ENCODE measurements around the gene PRPF6.

PRPF6 gene

DNA sequence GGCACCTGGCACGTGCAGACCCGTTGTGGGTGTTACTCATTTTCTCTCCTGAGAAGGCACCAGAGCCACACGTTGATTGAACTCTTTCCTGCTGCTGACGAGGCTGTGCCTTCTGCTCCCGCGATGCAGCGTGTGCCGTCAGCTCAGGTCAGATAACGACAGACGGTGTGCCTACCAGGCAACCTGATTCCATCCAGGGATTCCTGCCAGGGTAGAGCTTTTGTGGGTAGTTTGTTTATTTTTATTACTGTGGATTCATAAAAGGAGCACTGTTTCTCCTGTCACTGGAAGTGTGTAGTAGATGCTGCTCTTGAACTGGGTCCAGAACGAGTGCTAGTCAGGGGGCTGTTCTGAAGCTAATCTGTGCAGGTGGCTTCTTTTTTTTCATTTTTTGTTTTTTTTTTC is 20.7 kb downstream of the PRPF6 start:
- H3K4me3 ChIP-seq (ENCODE audit: low read depth, low read length) = no peak overlapping the region
- TF ChIP-seq, protein P1, sequence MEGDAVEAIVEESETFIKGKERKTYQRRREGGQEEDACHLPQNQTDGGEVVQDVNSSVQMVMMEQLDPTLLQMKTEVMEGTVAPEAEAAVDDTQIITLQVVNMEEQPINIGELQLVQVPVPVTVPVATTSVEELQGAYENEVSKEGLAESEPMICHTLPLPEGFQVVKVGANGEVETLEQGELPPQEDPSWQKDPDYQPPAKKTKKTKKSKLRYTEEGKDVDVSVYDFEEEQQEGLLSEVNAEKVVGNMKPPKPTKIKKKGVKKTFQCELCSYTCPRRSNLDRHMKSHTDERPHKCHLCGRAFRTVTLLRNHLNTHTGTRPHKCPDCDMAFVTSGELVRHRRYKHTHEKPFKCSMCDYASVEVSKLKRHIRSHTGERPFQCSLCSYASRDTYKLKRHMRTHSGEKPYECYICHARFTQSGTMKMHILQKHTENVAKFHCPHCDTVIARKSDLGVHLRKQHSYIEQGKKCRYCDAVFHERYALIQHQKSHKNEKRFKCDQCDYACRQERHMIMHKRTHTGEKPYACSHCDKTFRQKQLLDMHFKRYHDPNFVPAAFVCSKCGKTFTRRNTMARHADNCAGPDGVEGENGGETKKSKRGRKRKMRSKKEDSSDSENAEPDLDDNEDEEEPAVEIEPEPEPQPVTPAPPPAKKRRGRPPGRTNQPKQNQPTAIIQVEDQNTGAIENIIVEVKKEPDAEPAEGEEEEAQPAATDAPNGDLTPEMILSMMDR (IDR thresholded peaks at IDR 0.05; ENCODE audit: borderline replicate concordance, insufficient read depth, low read depth, low read length) = no peak

DNA sequence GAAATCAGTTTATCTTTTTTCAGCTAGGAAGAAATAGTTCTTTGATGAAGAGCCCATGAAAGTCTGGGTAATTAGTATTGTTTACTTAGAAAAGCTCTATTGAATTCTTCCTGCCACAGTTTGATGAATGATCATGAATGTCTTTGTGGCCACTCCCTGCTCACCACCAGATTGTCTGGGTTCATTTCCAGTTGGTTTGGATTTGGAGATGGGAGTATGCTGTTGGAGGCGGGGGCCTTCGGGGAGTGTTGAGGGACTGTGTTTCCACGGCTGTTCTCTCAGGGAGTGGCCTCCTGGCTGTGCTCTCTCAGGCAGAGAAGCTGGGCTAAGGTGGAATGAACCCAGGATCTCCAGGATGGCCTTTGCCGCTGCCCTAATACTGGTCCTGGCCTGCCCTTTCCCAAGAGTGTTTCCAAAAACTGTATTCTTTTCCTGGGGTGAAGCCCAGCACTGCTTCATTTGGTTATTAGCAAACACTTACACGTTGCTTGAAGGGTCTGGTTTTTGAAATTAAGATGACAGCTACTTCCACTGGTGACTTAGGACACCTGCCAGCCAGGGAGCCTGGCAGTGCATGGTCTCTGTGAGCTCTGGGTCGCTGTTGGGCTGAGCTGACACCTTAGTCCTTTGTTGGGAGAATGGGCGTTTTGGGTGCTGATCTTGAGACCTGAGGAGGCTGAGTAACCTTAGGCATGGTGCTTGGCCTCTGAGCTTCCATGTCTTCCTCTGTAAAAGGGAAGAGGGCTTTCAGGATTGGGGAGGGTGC is 23.2 kb downstream of the PRPF6 start:
- TF ChIP-seq, protein P1 (IDR thresholded peaks at IDR 0.05; ENCODE audit: borderline replicate concordance, insufficient read depth, low read depth, low read length) = no peak
- H3K4me3 ChIP-seq (ENCODE audit: low read depth, low read length) = no peak overlapping the region

DNA sequence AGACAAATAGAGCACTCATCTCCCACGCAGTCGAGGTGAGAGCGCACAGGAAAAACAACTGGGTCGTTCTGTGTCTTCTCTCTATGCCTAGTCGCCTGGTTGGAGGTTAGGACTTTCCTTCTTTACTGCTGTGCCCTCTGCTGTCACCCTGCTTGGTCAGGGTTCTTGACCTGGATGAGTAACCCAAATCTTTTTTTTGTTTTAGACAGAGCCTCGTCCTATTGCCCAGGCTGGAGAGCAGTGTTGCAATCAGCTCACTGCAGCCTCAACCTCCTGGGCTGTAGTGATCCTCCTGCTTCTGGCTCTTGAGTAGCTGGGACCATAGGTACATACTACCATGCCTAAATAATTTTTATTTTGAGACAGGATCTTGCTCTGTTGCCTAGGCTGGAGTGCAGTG is 24.5 kb downstream of the PRPF6 start:
- H3K4me3 ChIP-seq (ENCODE audit: low read depth, low read length) = no peak overlapping the region
- TF ChIP-seq, protein P1 (IDR thresholded peaks at IDR 0.05; ENCODE audit: borderline replicate concordance, insufficient read depth, low read depth, low read length) = no peak

DNA sequence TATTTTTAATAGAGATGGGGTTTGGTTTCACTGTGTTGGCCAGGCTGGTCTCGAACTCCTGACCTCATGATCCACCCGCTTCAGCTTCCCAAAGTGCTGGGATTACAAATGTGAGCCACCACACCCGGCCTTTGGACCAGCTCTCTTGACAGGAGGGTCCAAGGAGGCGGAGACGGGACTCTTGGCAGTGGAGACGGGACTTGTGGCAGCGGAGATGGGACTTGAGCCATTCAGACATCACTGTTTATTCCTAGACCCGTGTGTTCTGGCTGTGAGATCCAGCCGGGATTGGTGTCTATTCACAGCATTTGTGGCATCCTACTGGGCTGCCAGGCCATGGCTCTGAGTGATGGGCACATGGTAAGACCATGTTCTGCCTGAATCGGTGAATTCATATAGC is 25.6 kb downstream of the PRPF6 start:
- TF ChIP-seq, protein P1 (IDR thresholded peaks at IDR 0.05; ENCODE audit: borderline replicate concordance, insufficient read depth, low read depth, low read length) = no peak
- no peak overlapping the region for H3K4me3 ChIP-seq (ENCODE audit: low read depth, low read length)

DNA sequence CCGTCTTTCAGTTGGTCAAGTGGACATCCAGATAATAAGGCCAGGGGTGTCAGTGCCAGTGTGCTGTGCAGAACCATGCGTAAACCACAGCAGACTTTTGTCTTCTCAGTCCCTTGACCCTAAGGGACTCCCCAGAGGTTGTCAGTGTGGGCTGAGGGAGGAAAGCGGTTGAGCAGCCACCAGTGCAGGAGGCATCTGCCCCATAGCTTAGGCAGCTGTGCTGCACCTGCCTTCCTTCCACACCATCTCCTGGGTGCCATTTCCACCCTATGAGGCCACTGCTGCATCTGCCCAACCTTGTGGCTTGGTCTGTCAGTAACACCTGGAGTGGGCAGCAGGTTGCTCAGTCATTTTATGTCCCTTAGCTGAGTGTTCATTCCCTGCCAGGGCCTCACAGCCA is 26.0 kb downstream of the PRPF6 start:
- H3K4me3 ChIP-seq (ENCODE audit: low read depth, low read length) = no peak overlapping the region
- TF ChIP-seq, protein P1 (IDR thresholded peaks at IDR 0.05; ENCODE audit: borderline replicate concordance, insufficient read depth, low read depth, low read length) = no peak

DNA sequence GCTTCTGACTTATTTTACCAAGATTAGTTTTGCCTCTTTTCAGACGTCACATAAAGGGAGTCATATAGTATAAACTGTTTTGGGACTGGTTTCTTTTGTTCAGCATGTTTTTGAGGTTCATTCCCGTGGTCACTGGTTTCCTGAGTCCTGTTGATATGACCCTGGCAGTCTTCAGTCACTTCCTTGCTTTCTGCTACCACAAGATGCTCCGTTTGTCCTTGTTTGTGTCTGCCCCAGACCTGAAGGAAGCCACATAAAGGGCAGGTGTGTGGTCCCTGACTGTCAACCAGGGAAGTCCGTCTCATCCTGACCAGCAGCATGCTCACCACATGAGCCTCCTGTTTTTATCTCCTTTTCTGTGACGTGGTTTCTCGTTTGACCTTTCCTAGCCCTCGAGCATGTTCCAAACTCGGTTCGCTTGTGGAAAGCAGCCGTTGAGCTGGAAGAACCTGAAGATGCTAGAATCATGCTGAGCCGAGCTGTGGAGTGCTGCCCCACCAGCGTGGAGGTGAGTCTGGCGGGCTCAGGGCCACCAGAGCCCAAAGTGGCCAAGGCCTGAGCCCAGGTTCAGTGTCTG is 29.0 kb downstream of the PRPF6 start:
- TF ChIP-seq, protein P1 (IDR thresholded peaks at IDR 0.05; ENCODE audit: borderline replicate concordance, insufficient read depth, low read depth, low read length) = no peak
- no peak overlapping the region for H3K4me3 ChIP-seq (ENCODE audit: low read depth, low read length)

DNA sequence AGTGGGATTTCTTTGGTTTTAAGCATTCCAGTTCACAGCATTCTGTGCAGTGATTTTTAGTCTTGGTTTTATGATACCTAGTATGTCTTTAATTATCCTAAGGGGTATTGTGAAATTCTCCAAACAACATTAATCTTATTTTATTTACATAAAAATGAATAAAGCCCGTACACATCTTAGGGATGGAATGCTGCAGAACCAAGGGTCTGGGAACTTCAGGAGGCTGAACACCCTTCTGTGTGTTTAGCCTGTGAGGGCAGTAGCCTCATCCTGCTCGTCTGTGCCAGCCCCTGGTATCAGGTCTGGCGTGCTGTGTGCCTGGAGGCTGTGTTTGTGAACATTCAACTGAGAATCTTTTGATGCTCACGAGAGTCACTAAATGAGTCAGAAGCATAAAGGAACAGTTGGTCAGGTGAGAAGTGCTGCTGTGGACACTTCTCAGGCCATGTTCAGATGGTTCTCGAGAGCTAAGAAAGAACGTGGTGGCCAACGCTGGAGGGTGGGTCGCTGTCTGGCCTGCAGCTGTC is 29.8 kb downstream of the PRPF6 start:
- no peak overlapping the region for H3K4me3 ChIP-seq (ENCODE audit: low read depth, low read length)
- TF ChIP-seq, protein P1 (IDR thresholded peaks at IDR 0.05; ENCODE audit: borderline replicate concordance, insufficient read depth, low read depth, low read length) = no peak
